ENCODE data around the gene GLI2. TPM values are rescaled to one million over a fixed set of nuclear protein-coding genes. Genes with fewer than 3 reads are reported as not detected.

GLI2 gene
- total RNA-seq, 2 experiments from 2014 or later = not detected

DNA sequence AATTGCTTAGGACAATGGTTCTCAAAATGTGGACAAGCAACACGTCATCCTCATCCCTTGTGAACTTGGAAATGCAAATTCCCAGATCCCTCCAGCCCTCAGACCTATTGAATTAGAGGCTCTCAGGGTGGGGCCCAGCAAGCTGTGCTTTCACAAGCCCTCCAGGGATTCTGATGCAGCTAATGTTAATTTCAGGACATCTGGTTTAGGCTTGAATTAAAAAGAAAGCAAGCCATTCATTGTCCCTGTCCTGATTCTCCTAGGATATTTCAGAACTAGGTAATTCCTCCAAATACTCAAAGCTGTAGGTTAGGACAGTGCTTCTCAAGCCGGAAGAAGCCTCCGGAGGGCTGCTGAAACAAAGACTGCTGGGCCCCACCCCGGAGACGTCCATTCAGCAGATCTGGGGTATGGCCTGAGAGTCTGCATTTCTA, 26.0 kb upstream of the GLI2 start:
- ChIA-PET POLR2A (no interaction called here), CTCF (no interaction called here)
- ATAC-seq (no peak), DNase-seq (no peak)
- Mint-ChIP-seq H3K9me3 (no peaks in the 10 kb centered on the region), H3K27ac (no peak overlapping the region), H3K4me3 (no peak overlapping the region), H3K4me1 (ENCODE audit: low read depth) (no peaks in the 10 kb centered on the region), H3K36me3 (ENCODE audit: low read depth) (no peaks in the 10 kb centered on the region), H3K27me3 (peaks cover 2% of the 10 kb centered on the region)
- TF ChIP-seq, protein P1, sequence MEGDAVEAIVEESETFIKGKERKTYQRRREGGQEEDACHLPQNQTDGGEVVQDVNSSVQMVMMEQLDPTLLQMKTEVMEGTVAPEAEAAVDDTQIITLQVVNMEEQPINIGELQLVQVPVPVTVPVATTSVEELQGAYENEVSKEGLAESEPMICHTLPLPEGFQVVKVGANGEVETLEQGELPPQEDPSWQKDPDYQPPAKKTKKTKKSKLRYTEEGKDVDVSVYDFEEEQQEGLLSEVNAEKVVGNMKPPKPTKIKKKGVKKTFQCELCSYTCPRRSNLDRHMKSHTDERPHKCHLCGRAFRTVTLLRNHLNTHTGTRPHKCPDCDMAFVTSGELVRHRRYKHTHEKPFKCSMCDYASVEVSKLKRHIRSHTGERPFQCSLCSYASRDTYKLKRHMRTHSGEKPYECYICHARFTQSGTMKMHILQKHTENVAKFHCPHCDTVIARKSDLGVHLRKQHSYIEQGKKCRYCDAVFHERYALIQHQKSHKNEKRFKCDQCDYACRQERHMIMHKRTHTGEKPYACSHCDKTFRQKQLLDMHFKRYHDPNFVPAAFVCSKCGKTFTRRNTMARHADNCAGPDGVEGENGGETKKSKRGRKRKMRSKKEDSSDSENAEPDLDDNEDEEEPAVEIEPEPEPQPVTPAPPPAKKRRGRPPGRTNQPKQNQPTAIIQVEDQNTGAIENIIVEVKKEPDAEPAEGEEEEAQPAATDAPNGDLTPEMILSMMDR (IDR thresholded peaks at IDR 0.05) = no peak
- intact Hi-C loops (cut with micrococcal nuclease) = no loop called here

DNA sequence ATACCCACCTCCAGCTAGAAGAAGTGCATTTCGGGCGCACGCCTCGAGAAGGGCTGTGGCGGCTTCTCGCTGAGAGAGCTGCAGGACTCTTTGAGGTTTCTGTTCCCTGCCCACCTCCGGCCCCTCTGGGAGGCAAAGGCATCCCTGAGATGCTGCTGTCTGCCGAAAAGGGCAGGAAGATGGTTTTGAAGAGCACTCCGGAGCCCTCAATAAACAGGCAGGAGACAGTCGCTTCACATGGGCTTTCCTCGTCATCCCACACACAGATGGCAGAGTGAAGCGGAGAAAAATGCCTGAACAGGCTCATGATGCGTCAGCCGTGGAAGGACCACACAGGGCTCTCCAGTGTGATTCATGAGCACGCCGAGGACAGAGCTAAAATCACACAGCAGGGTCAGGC, 25.4 kb upstream of the GLI2 start:
- no peaks in the 10 kb centered on the region for H3K4me1 Mint-ChIP-seq (ENCODE audit: low read depth)
- ChIA-PET POLR2A (no interaction called here), CTCF (no interaction called here)

DNA sequence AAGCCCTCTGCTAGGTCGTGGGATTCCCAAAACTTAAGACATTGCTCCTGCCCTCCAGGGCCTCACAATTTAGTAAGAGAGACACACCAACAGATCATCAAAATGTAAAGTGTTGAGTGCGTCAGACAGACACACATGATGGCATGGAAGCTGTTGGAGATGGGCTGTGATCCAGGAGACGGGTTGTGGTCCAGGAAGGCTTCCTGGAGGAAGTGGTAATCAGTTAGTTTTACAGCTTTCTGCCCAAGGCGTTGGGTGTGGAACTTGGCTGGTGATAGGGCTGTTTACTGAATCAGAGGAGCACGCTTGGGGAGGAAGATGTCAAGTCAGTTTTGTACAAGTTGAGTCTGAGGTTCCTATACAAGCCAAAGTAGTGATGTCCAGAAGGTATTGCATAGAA, 24.0 kb upstream of the GLI2 start:
- no peak overlapping the region for H3K4me3 Mint-ChIP-seq
- no peak for DNase-seq
- TF ChIP-seq, protein P1 (IDR thresholded peaks at IDR 0.05) = no peak
- H3K9me3 Mint-ChIP-seq = no peaks in the 10 kb centered on the region
- no peak overlapping the region for H3K27ac Mint-ChIP-seq
- H3K27me3 Mint-ChIP-seq = peaks cover 2% of the 10 kb centered on the region
- ChIA-PET CTCF (interaction anchor here (2.0 kb wide), 1 partner anchor 16 kb away, joined by 5 read pairs; no protein-coding TSS in a partner anchor), POLR2A (interaction anchor here (1.1 kb wide), 1 partner anchor 12 kb away, joined by 3 read pairs; no protein-coding TSS in a partner anchor)
- no peaks in the 10 kb centered on the region for H3K4me1 Mint-ChIP-seq (ENCODE audit: low read depth)
- intact Hi-C loops (cut with micrococcal nuclease) = no loop called here
- no peaks in the 10 kb centered on the region for H3K36me3 Mint-ChIP-seq (ENCODE audit: low read depth)
- no peak for ATAC-seq

More for the DNA sequence above, 25.4 kb upstream of the GLI2 start:
- no peak for ATAC-seq
- intact Hi-C loops (cut with micrococcal nuclease) = no loop called here
- Mint-ChIP-seq H3K9me3 (no peaks in the 10 kb centered on the region), H3K4me3 (no peak overlapping the region), H3K27ac (no peak overlapping the region), H3K36me3 (ENCODE audit: low read depth) (no peaks in the 10 kb centered on the region), H3K27me3 (peaks cover 2% of the 10 kb centered on the region)
- no peak for DNase-seq
- TF ChIP-seq, protein P1 (IDR thresholded peaks at IDR 0.05) = no peak

DNA sequence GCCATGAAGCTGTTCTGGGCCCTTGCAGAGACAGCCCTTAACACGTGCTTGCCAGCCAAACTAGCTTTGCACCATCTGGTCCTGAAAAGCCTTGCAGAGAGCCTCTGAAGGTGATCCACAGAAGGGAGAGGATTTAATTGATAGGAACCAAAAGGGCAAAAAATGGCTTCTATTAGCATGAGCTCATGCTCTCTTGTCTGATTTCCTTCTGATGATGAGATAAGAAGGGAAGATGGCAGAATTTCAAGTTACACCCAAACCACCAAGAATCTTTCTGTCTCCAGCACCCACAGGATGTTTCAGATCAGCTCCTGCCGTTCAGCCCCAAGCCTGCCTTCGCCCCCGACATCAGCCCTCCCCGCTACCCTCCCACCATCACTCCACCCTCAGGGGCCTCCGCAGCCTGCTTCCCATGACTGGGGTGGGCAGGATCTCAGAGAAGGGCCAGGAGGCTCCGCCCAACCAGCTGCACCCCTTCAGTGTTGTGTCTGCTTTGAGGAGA, 23.4 kb upstream of the GLI2 start:
- CTCF ChIA-PET = interaction anchor here (1.4 to 2.0 kb wide), 2 partner anchors 16 to 25 kb away, joined by 5 to 6 read pairs; no protein-coding TSS in a partner anchor

DNA sequence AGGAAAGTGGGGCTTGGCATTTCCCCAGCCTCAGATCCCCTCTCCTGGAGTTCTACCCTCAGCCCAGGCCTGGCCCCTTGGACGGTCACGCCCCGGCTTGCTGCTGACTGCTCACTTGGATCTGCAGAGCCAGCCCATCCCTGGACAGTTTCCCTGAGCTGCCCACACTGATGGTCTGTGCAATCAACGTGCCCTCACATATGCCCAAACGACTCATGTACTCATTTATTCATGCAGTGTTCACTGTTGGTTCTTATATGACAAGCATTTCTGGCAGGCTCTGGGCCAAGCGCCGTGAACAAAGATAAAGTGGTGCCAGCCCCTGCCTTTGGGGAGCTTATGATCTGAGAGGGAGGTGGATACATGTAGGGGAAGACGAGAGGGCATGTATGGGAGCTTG, 20.3 kb upstream of the GLI2 start:
- Mint-ChIP-seq H3K4me1 (ENCODE audit: low read depth) (no peaks in the 10 kb centered on the region), H3K9me3 (no peaks in the 10 kb centered on the region), H3K27me3 (peaks cover 2% of the 10 kb centered on the region), H3K4me3 (no peak overlapping the region), H3K36me3 (ENCODE audit: low read depth) (no peaks in the 10 kb centered on the region), H3K27ac (no peak overlapping the region)
- TF ChIP-seq, protein P1 (IDR thresholded peaks at IDR 0.05) = no peak
- ATAC-seq = no peak
- ChIA-PET CTCF (no interaction called here), POLR2A (no interaction called here)
- DNase-seq = no peak
- intact Hi-C loops (cut with micrococcal nuclease) = no loop called here

More for the DNA sequence above, 23.4 kb upstream of the GLI2 start:
- ATAC-seq = no peak
- Mint-ChIP-seq H3K9me3 (no peaks in the 10 kb centered on the region), H3K36me3 (ENCODE audit: low read depth) (no peaks in the 10 kb centered on the region), H3K4me1 (ENCODE audit: low read depth) (no peaks in the 10 kb centered on the region), H3K27me3 (peaks cover 2% of the 10 kb centered on the region), H3K27ac (no peak overlapping the region), H3K4me3 (no peak overlapping the region)
- TF ChIP-seq, protein P1 (IDR thresholded peaks at IDR 0.05) = no peak
- intact Hi-C loops (cut with micrococcal nuclease) = no loop called here
- POLR2A ChIA-PET = interaction anchor here (1.1 kb wide), 1 partner anchor 12 kb away, joined by 3 read pairs; no protein-coding TSS in a partner anchor
- no peak for DNase-seq
